ENCODE measurements around the gene NBAS.
"Not testable (repeated sequence)": the region's sequence is repeated elsewhere in the genome, so short reads cannot be mapped to it uniquely, and the experiment has no call there.

NBAS gene

GRCh38 chr2:15449556-15450236 is 111.4 kb downstream of the NBAS start:
- Histone ChIP-seq H2AFZ (ENCODE audit: low read depth, low read length) (no peak overlapping the region), H3K4me3 (ENCODE audit: low read length) (no peak overlapping the region), H3K36me3 (ENCODE audit: insufficient read depth, low read length) (no peaks in the 10 kb centered on the region), H3K9me3 (ENCODE audit: low read length) (no peaks in the 10 kb centered on the region), H3K4me1 (ENCODE audit: insufficient read depth, low read length) (no peaks in the 10 kb centered on the region), H3K27me3 (ENCODE audit: insufficient read depth, low read length) (no peaks in the 10 kb centered on the region)

GRCh38 chr2:15448250-15448839 is 112.8 kb downstream of the NBAS start:
- no peak overlapping the region for H2AFZ ChIP-seq (ENCODE audit: low read depth, low read length)
- H3K9me3 ChIP-seq (ENCODE audit: low read length): no peaks in the 10 kb centered on the region
- H3K36me3 ChIP-seq (ENCODE audit: insufficient read depth, low read length): no peaks in the 10 kb centered on the region
- no peaks in the 10 kb centered on the region for H3K4me1 ChIP-seq (ENCODE audit: insufficient read depth, low read length)
- H3K4me3 ChIP-seq (ENCODE audit: low read length): no peak overlapping the region
- no peaks in the 10 kb centered on the region for H3K27me3 ChIP-seq (ENCODE audit: insufficient read depth, low read length)

- no peaks in the 10 kb centered on the region for H3K9me3 ChIP-seq (ENCODE audit: low read length)
- H3K36me3 ChIP-seq (ENCODE audit: insufficient read depth, low read length): no peaks in the 10 kb centered on the region
- no peaks in the 10 kb centered on the region for H3K27me3 ChIP-seq (ENCODE audit: insufficient read depth, low read length)
- H3K4me3 ChIP-seq (ENCODE audit: low read length): no peak overlapping the region
- no peak overlapping the region for H2AFZ ChIP-seq (ENCODE audit: low read depth, low read length)
- H3K4me1 ChIP-seq (ENCODE audit: insufficient read depth, low read length): no peaks in the 10 kb centered on the region
These were observed 113.8 kb downstream of the NBAS start for GRCh38 chr2:15447381-15447780.

GRCh38 chr2:15446961-15447360 is 114.2 kb downstream of the NBAS start:
- Histone ChIP-seq H3K36me3 (ENCODE audit: insufficient read depth, low read length) (no peaks in the 10 kb centered on the region), H3K4me3 (ENCODE audit: low read length) (no peak overlapping the region), H2AFZ (ENCODE audit: low read depth, low read length) (no peak overlapping the region), H3K9me3 (ENCODE audit: low read length) (no peaks in the 10 kb centered on the region), H3K4me1 (ENCODE audit: insufficient read depth, low read length) (no peaks in the 10 kb centered on the region), H3K27me3 (ENCODE audit: insufficient read depth, low read length) (no peaks in the 10 kb centered on the region)

GRCh38 chr2:15445891-15446562 is 115.1 kb downstream of the NBAS start:
- no peaks in the 10 kb centered on the region for H3K9me3 ChIP-seq (ENCODE audit: low read length)
- no peak overlapping the region for H3K4me3 ChIP-seq (ENCODE audit: low read length)

GRCh38 chr2:15439768-15440524 is 121.2 kb downstream of the NBAS start:
- H3K9me3 ChIP-seq (ENCODE audit: low read length); H3K27me3 ChIP-seq (ENCODE audit: insufficient read depth, low read length); H3K4me3 ChIP-seq (ENCODE audit: low read length); H2AFZ ChIP-seq (ENCODE audit: low read depth, low read length); H3K36me3 ChIP-seq (ENCODE audit: insufficient read depth, low read length): not testable (repeated sequence)
- H3K4me1 ChIP-seq (ENCODE audit: insufficient read depth, low read length): peaks cover 14% of the 10 kb centered on the region

More at GRCh38 chr2:15445891-15446562, 115.1 kb downstream of the NBAS start:
- no peaks in the 10 kb centered on the region for H3K27me3 ChIP-seq (ENCODE audit: insufficient read depth, low read length)
- no peaks in the 10 kb centered on the region for H3K36me3 ChIP-seq (ENCODE audit: insufficient read depth, low read length)
- H2AFZ ChIP-seq (ENCODE audit: low read depth, low read length): no peak overlapping the region
- H3K4me1 ChIP-seq (ENCODE audit: insufficient read depth, low read length): no peaks in the 10 kb centered on the region

GRCh38 chr2:15439366-15439765 is 121.8 kb downstream of the NBAS start:
- H3K27me3 ChIP-seq (ENCODE audit: insufficient read depth, low read length); H3K4me3 ChIP-seq (ENCODE audit: low read length); H3K36me3 ChIP-seq (ENCODE audit: insufficient read depth, low read length); H2AFZ ChIP-seq (ENCODE audit: low read depth, low read length); H3K9me3 ChIP-seq (ENCODE audit: low read length): not testable (repeated sequence)
- H3K4me1 ChIP-seq (ENCODE audit: insufficient read depth, low read length): peaks cover 14% of the 10 kb centered on the region

- H3K36me3 ChIP-seq (ENCODE audit: insufficient read depth, low read length): no peaks in the 10 kb centered on the region
- H3K9me3 ChIP-seq (ENCODE audit: low read length): no peaks in the 10 kb centered on the region
- H3K27me3 ChIP-seq (ENCODE audit: insufficient read depth, low read length): no peaks in the 10 kb centered on the region
- no peak overlapping the region for H3K4me3 ChIP-seq (ENCODE audit: low read length)
- H3K4me1 ChIP-seq (ENCODE audit: insufficient read depth, low read length): peaks cover 14% of the 10 kb centered on the region
- H2AFZ ChIP-seq (ENCODE audit: low read depth, low read length): no peak overlapping the region
These were observed 124.9 kb downstream of the NBAS start for GRCh38 chr2:15436195-15436594.

GRCh38 chr2:15435474-15435873 is 125.7 kb downstream of the NBAS start:
- Histone ChIP-seq H3K27me3 (ENCODE audit: insufficient read depth, low read length) (no peaks in the 10 kb centered on the region), H3K4me3 (ENCODE audit: low read length) (no peak overlapping the region), H3K36me3 (ENCODE audit: insufficient read depth, low read length) (no peaks in the 10 kb centered on the region), H3K9me3 (ENCODE audit: low read length) (no peaks in the 10 kb centered on the region), H3K4me1 (ENCODE audit: insufficient read depth, low read length) (peaks cover 14% of the 10 kb centered on the region), H2AFZ (ENCODE audit: low read depth, low read length) (no peak overlapping the region)

- Histone ChIP-seq H3K36me3 (ENCODE audit: insufficient read depth, low read length) (no peaks in the 10 kb centered on the region), H2AFZ (ENCODE audit: low read depth, low read length) (no peak overlapping the region), H3K9me3 (ENCODE audit: low read length) (no peaks in the 10 kb centered on the region), H3K27me3 (ENCODE audit: insufficient read depth, low read length) (no peaks in the 10 kb centered on the region), H3K4me1 (ENCODE audit: insufficient read depth, low read length) (peaks cover 4% of the 10 kb centered on the region), H3K4me3 (ENCODE audit: low read length) (no peak overlapping the region)
These were observed 128.4 kb downstream of the NBAS start for GRCh38 chr2:15432642-15433256.

GRCh38 chr2:15429032-15429431 is 132.1 kb downstream of the NBAS start:
- Histone ChIP-seq H3K9me3 (ENCODE audit: low read length) (no peaks in the 10 kb centered on the region), H3K4me1 (ENCODE audit: insufficient read depth, low read length) (peaks cover 17% of the 10 kb centered on the region), H3K27me3 (ENCODE audit: insufficient read depth, low read length) (no peaks in the 10 kb centered on the region), H2AFZ (ENCODE audit: low read depth, low read length) (no peak overlapping the region), H3K4me3 (ENCODE audit: low read length) (no peak overlapping the region), H3K36me3 (ENCODE audit: insufficient read depth, low read length) (no peaks in the 10 kb centered on the region)

GRCh38 chr2:15427987-15428386 is 133.1 kb downstream of the NBAS start:
- Histone ChIP-seq H3K36me3 (ENCODE audit: insufficient read depth, low read length) (no peaks in the 10 kb centered on the region), H3K4me1 (ENCODE audit: insufficient read depth, low read length) (peaks cover 17% of the 10 kb centered on the region), H2AFZ (ENCODE audit: low read depth, low read length) (no peak overlapping the region), H3K27me3 (ENCODE audit: insufficient read depth, low read length) (no peaks in the 10 kb centered on the region), H3K9me3 (ENCODE audit: low read length) (no peaks in the 10 kb centered on the region), H3K4me3 (ENCODE audit: low read length) (no peak overlapping the region)

GRCh38 chr2:15426606-15427005 is 134.5 kb downstream of the NBAS start:
- H3K27me3 ChIP-seq (ENCODE audit: insufficient read depth, low read length): no peaks in the 10 kb centered on the region
- no peaks in the 10 kb centered on the region for H3K9me3 ChIP-seq (ENCODE audit: low read length)
- peaks cover 17% of the 10 kb centered on the region for H3K4me1 ChIP-seq (ENCODE audit: insufficient read depth, low read length)
- H3K4me3 ChIP-seq (ENCODE audit: low read length): no peak overlapping the region
- H3K36me3 ChIP-seq (ENCODE audit: insufficient read depth, low read length): no peaks in the 10 kb centered on the region
- H2AFZ ChIP-seq (ENCODE audit: low read depth, low read length): no peak overlapping the region
